Psoas muscle (tissue), 8 donors: ENCODE data around the gene CRACR2B. TPM values are rescaled to one million over a fixed set of nuclear protein-coding genes. Genes with fewer than 3 reads are reported as not detected.

Source experiments
- ATAC-seq, 4 donors: fragments of 200-7000 bp; cut with Tn5 transposase; one replicate each; pipeline ENCODE4 v1.9.1; 2020; ENCODE audit warnings: moderate library complexity in 3 of 4, mild to moderate bottlenecking in 2 of 4
- DNase-seq, 2 donors: peaks; one replicate each; pipeline ENCODE4 v3.0.0-alpha.2; 2020
- H3K27ac ChIP-seq: fragments of 200-600 bp; one replicate; pipeline ENCODE4 v1.8.0; 2022
- H3K27me3 ChIP-seq, 3 donors: fragments of 200-600 bp in 1 of 3; one replicate each; pipeline versions ENCODE4 v1.6.1 to v1.8.0; 2013 to 2022; ENCODE audit warnings: low read length in 2 of 3, mild to moderate bottlenecking in 2 of 3, moderate library complexity in 1 of 3; ENCODE audit not compliant: insufficient read depth in 3 of 3
- H3K36me3 ChIP-seq, 2 donors: fragments of 200-600 bp in 1 of 2; one replicate each; pipeline versions ENCODE4 v1.6.1 to v1.8.0; 2013 to 2022; ENCODE audit warnings: low read depth in 1 of 2, mild to moderate bottlenecking in 1 of 2, moderate library complexity in 1 of 2; ENCODE audit not compliant: insufficient read depth in 1 of 2
- H3K4me1 ChIP-seq: fragments of 200-600 bp; one replicate; pipeline ENCODE4 v1.8.0; 2022
- H3K4me3 ChIP-seq: fragments of 200-600 bp; one replicate; pipeline ENCODE4 v1.8.0; 2022; ENCODE audit warnings: mild to moderate bottlenecking
- H3K9me3 ChIP-seq: fragments of 200-600 bp; one replicate; pipeline ENCODE4 v1.8.0; 2022
- CTCF ChIP-seq: fragments of 200-600 bp; IDR thresholded peaks from one replicate; pipeline ENCODE4 v1.8.0; 2022; ENCODE audit warnings: antibody characterized with exemption
- WGBS, 3 donors: extraction: QIAGEN DNeasy Blood & Tissue Kit; methylation state at CpG; one replicate each; pipeline versions ENCODE4 v1.1.6 to v1.1.7; 2013; 5-methylcytosine and 5-hydroxymethylcytosine counted together
- intact Hi-C, 2 donors: fragments of 100-400 bp; cut with DNase I; formaldehyde crosslinking; loops; one replicate each; pipeline versions ENCODE4 v1.11.0 to v1.14.2; 2022
- polyA plus RNA-seq, 3 donors: library from polyadenylated mRNA; stranded (reverse); fragments of 200-250 nt; gene quantifications; one replicate each; pipeline ENCODE4 v1.2.3, GENCODE V29; 2013
- total RNA-seq, 4 donors: library from RNA; stranded (reverse); fragmentation: NEBNext Ultra II Directional in 2 of 4; extraction: Animal tissue kit (Norgen Biotek cat#: 25700) in 2 of 4; gene quantifications; one replicate each; pipeline versions ENCODE4 v1.2.1 to v1.2.4, GENCODE V29; 2021 to 2023
- donor health status: healthy with polysubstance abuse.
- donor health status: DM: no; HTN: no; CAD: no; lungs with moderate emphysema.
- donor health status: Bipolar disorder and iron deficiency.
- donor health status: healthy.
- donor health status: DM: yes; HTN: yes; CAD: no.
- donor health status: DM: no; HTN: no; CAD: no.
- donor health status: DM: no; HTN: no; CAD: no.
- donor health status: DM: yes; HTN: yes; CAD: no.

Gene CRACR2B
- total and polyA plus RNA-seq, 7 donors, result 1.9 to 8.9 (median 2.8) TPM

- Histone ChIP-seq H3K9me3 (no peaks in the 10 kb centered on the region), H3K36me3 (peaks cover 0 to 42% of the 10 kb centered on the region in 2 donors), H3K4me1 (peaks cover 21% of the 10 kb centered on the region), H3K27ac (peak within 1 kb of the TSS; percentile 25), H3K27me3 (peaks cover 0 to 11% (median 8%) of the 10 kb centered on the region in 3 donors), H3K4me3 (peak within 1 kb of the TSS; percentile 74)
- TF ChIP-seq CTCF, result peak; percentile 86
- ATAC-seq (peak; percentile 71 to 84 (median 83)), DNase-seq (peak; percentile 83 to 89)
- 6 to 8% (median 8%) methylated on average over 42 to 69 of the region's 69 CpGs for WGBS, 3 donors
- intact Hi-C loops, result no loop called here
Measured at GRCh38 chr11:798093-798713, 29.5 kb upstream of the CRACR2B start, which contains the start of gene SLC25A22. Gene SLC25A22 (minus strand): TSS chr11:798281. CDS start chr11:795006, 3,275 bp downstream.

- Histone ChIP-seq H3K36me3 (peaks cover 0 to 44% of the 10 kb centered on the region in 2 donors), H3K27me3 (peaks cover 0 to 4% (median 0%) of the 10 kb centered on the region in 3 donors), H3K4me1 (peaks cover 33% of the 10 kb centered on the region), H3K27ac (no peak overlapping the region), H3K4me3 (no peak overlapping the region), H3K9me3 (no peaks in the 10 kb centered on the region)
- TF ChIP-seq CTCF, result no peak
- DNase-seq (peak in 1 of 2 donors; percentile 54), ATAC-seq (no peak)
- WGBS, 3 donors, result 93 to 96% (median 94%) methylated on average over 28 to 32 of the region's 32 CpGs
- intact Hi-C loops, result no loop called here
Measured at GRCh38 chr11:799641-800316, 27.9 kb upstream of the CRACR2B start.

GRCh38 chr11:800473-800872 lies 27.2 kb upstream of the CRACR2B start:
- peaks cover 0 to 1% (median 0%) of the 10 kb centered on the region in 3 donors for H3K27me3 ChIP-seq
- no peak overlapping the region for H3K4me3 ChIP-seq
- ATAC-seq (no peak), DNase-seq (peak in 1 of 2 donors; percentile 53)
- WGBS, 3 donors, result 93 to 95% (median 94%) methylated on average over 24 to 30 of the region's 30 CpGs
- peaks cover 36% of the 10 kb centered on the region for H3K4me1 ChIP-seq
- no peak overlapping the region for H3K27ac ChIP-seq
- peaks cover 0 to 44% of the 10 kb centered on the region in 2 donors for H3K36me3 ChIP-seq
- no peak for TF ChIP-seq CTCF
- intact Hi-C loops, result no loop called here
- no peaks in the 10 kb centered on the region for H3K9me3 ChIP-seq

- peaks cover 0 to 44% of the 10 kb centered on the region in 2 donors for H3K36me3 ChIP-seq
- no peak overlapping the region for H3K27ac ChIP-seq
- no peak overlapping the region for H3K4me3 ChIP-seq
- 88 to 92% (median 92%) methylated on average over 15 to 20 of the region's 20 CpGs for WGBS, 3 donors
- no peak for TF ChIP-seq CTCF
- no peak for DNase-seq
- no peaks in the 10 kb centered on the region for H3K9me3 ChIP-seq
- H3K4me1 ChIP-seq, result peaks cover 35% of the 10 kb centered on the region
- intact Hi-C loops, result no loop called here
- no peak for ATAC-seq
- no peaks in the 10 kb centered on the region for H3K27me3 ChIP-seq
Measured at GRCh38 chr11:801097-801780, 26.5 kb upstream of the CRACR2B start.
